RWPE1 (cell line): Measurements from ENCODE around the gene CNDP2.

Experiments used
- CTCF ChIA-PET: fragments of 350-600 bp; sonication (Branson Sonifier 250); formaldehyde crosslinking; extraction: SDS; loops from one replicate; lab custom pipeline; 2021; lab: Yijun Ruan, JAX
- POLR2A ChIA-PET: fragments of 400-600 bp; formaldehyde crosslinking; extraction: SDS; loops from one replicate; lab custom pipeline; 2020; ENCODE audit warnings: antibody characterized with exemption; ENCODE audit not compliant: low non-redundant PET; lab: Yijun Ruan, JAX
- DNase-seq: peaks from one replicate; pipeline ENCODE4 v3.0.0; 2012; ENCODE audit warnings: low spot score
- H3K27ac ChIP-seq: fragments of 450-650 bp; 2 replicates; pipeline ENCODE4 v1.5.1; 2017
- CTCF ChIP-seq: fragments of 450-650 bp; conservative IDR thresholded peaks from 2 replicates; pipeline ENCODE4 v1.5.1; 2017; ENCODE audit warnings: low read depth, mild to moderate bottlenecking

Gene CNDP2

GRCh38 chr18:74465775-74466174 is 30.4 kb upstream of the CNDP2 start:
- no peak for DNase-seq
- TF ChIP-seq CTCF: no peak
- POLR2A ChIA-PET: no interaction called here
- CTCF ChIA-PET: no interaction called here
- no peak overlapping the region for H3K27ac ChIP-seq

GRCh38 chr18:74468547-74469061 is 27.6 kb upstream of the CNDP2 start:
- CTCF ChIA-PET: no interaction called here
- H3K27ac ChIP-seq: no peak overlapping the region
- DNase-seq: peak; percentile 14
- POLR2A ChIA-PET: no interaction called here
- TF ChIP-seq CTCF: no peak

- ChIA-PET POLR2A (no interaction called here), CTCF (no interaction called here)
- H3K27ac ChIP-seq: no peak overlapping the region
- no peak for DNase-seq
- TF ChIP-seq CTCF: no peak
Measured at GRCh38 chr18:74472312-74472711, 23.9 kb upstream of the CNDP2 start.

- POLR2A ChIA-PET: no interaction called here
- CTCF ChIA-PET: no interaction called here
- no peak overlapping the region for H3K27ac ChIP-seq
- no peak for DNase-seq
- TF ChIP-seq CTCF: no peak
Measured at GRCh38 chr18:74473976-74474640, 22.1 kb upstream of the CNDP2 start.

- CTCF ChIA-PET: no interaction called here
- POLR2A ChIA-PET: no interaction called here
- H3K27ac ChIP-seq: no peak overlapping the region
- no peak; the same call in 1 of the 2 replicates for TF ChIP-seq CTCF
- no peak for DNase-seq
Measured at GRCh38 chr18:74476140-74476539, 20.0 kb upstream of the CNDP2 start.

- POLR2A ChIA-PET: no interaction called here
- DNase-seq: no peak
- H3K27ac ChIP-seq: no peak overlapping the region
- CTCF ChIA-PET: no interaction called here
- TF ChIP-seq CTCF: no peak
Measured at GRCh38 chr18:74477771-74478170, 18.4 kb upstream of the CNDP2 start.
